Prostate gland (tissue), 2 donors: ENCODE measurements around the gene FCN1. TPM values are rescaled to one million over a fixed set of nuclear protein-coding genes. Genes with fewer than 3 reads are reported as not detected.

Experiments
- DNase-seq: peaks from one replicate; pipeline ENCODE4 v3.0.0-alpha.2; 2019; ENCODE audit warnings: low spot score
- H3K27ac ChIP-seq, 2 donors: fragments of 200-600 bp; sonication (generic); 2 replicates each; pipeline ENCODE4 v1.5.1; 2017 to 2019
- H3K27me3 ChIP-seq: fragments of 200-600 bp; sonication (generic); replicated peaks from 2 replicates; pipeline ENCODE4 v1.5.1; 2019; ENCODE audit not compliant: insufficient read depth
- H3K36me3 ChIP-seq, 2 donors: fragments of 200-600 bp; sonication (generic); 1 replicate in 1 of 2; 2 replicates in 1 of 2; pipeline versions ENCODE4 v1.5.1 to v1.8.1; 2017 to 2019
- H3K4me1 ChIP-seq: fragments of 200-600 bp; sonication (generic); replicated peaks from 2 replicates; pipeline ENCODE4 v1.5.1; 2019
- H3K4me3 ChIP-seq, 2 donors: fragments of 200-600 bp; sonication (generic); 2 replicates each; pipeline ENCODE4 v1.5.1; 2017 to 2019
- H3K9me3 ChIP-seq: fragments of 200-600 bp; sonication (generic); 2 replicates; pipeline ENCODE4 v1.5.1; 2017
- POLR2A ChIP-seq: fragments of 450-650 bp; IDR thresholded peaks from one replicate; pipeline ENCODE4 v1.6.1; 2016; ENCODE audit warnings: antibody characterized with exemption, mild to moderate bottlenecking
- POLR2AphosphoS5 ChIP-seq: sonication (generic); formaldehyde crosslinking; IDR thresholded peaks from one replicate; pipeline ENCODE4 v1.6.1; 2017; ENCODE audit warnings: antibody characterized with exemption
- WGBS: methylation state at CpG from one replicate; pipeline ENCODE4 v1.1.5; 2018; 5-methylcytosine and 5-hydroxymethylcytosine counted together
- intact Hi-C: fragments of 100-400 bp; cut with DNase I; formaldehyde crosslinking; loops from one replicate; pipeline ENCODE4 v1.14.2; 2022
- total RNA-seq, 2 donors: library from RNA; depleted of rRNA; stranded (reverse); fragments of >200 nt; gene quantifications; one replicate each; pipeline ENCODE4 v1.1.0, GENCODE V29; 2016
- TF ChIP-seq, protein P1 (sequence below), 4 experiments: fragments of 200-600 bp in 2 of 4; fragments of 450-650 bp in 2 of 4; sonication (generic) in 2 of 4; IDR thresholded peaks; 1 replicate in 3 of 4; 2 replicates in 1 of 4; pipeline ENCODE4 v1.5.1; 2016 to 2019; ENCODE audit warnings: antibody characterized with exemption in 4 of 4, mild to moderate bottlenecking in 2 of 4, moderate library complexity in 2 of 4

Gene FCN1
- total RNA-seq, 2 donors from 2014 or later = 0.23 to 0.34 TPM

DNA sequence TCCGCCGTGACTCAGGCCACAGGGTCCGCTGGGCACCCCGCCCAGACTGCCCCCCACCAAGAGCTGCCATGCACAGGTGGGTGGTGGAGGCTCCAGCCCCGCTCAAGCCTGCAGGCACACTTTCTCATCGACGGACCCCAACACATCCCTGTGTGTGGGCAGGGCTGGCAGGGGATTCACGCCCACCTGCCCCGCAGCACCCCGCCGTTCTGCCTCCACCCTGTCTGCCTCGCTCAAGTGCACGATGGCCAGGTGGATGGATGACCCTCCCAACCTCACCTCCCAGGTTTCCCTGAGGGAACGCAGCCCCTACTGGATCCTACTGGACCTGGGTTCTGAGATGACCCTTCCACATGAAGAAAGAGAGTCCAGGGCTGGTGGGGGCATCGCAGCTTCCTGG is 26.1 kb upstream of the FCN1 start:
- H3K9me3 ChIP-seq = no peaks in the 10 kb centered on the region
- no peak overlapping the region for H3K4me3 ChIP-seq
- no peak overlapping the region for H3K27ac ChIP-seq
- no peaks in the 10 kb centered on the region for H3K4me1 ChIP-seq
- intact Hi-C loops = no loop called here
- no peak for TF ChIP-seq POLR2AphosphoS5
- TF ChIP-seq, protein P1, sequence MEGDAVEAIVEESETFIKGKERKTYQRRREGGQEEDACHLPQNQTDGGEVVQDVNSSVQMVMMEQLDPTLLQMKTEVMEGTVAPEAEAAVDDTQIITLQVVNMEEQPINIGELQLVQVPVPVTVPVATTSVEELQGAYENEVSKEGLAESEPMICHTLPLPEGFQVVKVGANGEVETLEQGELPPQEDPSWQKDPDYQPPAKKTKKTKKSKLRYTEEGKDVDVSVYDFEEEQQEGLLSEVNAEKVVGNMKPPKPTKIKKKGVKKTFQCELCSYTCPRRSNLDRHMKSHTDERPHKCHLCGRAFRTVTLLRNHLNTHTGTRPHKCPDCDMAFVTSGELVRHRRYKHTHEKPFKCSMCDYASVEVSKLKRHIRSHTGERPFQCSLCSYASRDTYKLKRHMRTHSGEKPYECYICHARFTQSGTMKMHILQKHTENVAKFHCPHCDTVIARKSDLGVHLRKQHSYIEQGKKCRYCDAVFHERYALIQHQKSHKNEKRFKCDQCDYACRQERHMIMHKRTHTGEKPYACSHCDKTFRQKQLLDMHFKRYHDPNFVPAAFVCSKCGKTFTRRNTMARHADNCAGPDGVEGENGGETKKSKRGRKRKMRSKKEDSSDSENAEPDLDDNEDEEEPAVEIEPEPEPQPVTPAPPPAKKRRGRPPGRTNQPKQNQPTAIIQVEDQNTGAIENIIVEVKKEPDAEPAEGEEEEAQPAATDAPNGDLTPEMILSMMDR (IDR thresholded peaks at IDR 0.05) = no peak
- TF ChIP-seq POLR2A = no peak
- H3K36me3 ChIP-seq = no peaks in the 10 kb centered on the region
- H3K27me3 ChIP-seq = peaks cover 4% of the 10 kb centered on the region
- 80% methylated on average over 15 of the region's 15 CpGs for WGBS
- no peak for DNase-seq

DNA sequence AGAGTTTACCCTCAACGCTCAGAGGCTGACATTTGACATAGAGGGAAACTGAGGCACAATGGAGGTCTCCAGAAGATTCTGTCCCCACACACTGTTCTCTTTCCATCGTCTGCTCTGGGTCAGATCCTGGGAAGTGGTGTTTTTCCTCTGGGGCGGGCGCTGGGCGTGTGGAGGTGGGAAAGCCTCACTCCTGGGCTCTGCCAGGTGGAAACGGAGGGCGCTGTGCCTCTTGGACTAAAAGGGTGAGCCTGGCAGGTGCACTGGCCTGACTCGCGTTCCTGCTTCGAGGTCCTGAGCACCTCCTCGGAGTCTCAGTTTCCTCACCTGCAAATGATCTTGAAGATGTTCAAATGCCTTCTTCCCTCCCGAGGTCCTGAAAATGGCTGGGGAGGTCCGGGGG is 25.7 kb upstream of the FCN1 start:
- H3K27me3 ChIP-seq = peaks cover 4% of the 10 kb centered on the region

DNA sequence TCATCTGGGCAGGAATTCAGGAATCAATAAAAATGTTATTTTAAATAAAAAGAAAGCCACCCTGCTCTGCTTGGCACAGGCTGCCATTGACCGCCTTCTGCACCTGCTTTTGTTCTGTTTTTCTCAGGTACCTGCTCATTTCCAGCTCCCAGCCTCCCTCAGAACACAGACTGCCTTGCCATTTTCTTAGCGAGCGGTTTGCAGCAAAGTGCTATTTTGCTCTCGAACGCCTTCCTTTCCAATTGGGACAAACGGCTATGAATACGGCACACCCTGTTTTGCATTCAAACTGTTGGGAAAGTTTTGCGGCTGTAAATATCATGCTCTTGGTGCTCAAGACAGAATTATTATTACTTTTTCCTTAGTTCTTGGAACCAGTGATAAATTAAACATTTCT is 25.1 kb upstream of the FCN1 start:
- no peak overlapping the region for H3K4me3 ChIP-seq
- no peaks in the 10 kb centered on the region for H3K4me1 ChIP-seq
- no peak for TF ChIP-seq POLR2A
- TF ChIP-seq, protein P1 (IDR thresholded peaks at IDR 0.05) = no peak
- no peak for TF ChIP-seq POLR2AphosphoS5
- no peak for DNase-seq
- no peaks in the 10 kb centered on the region for H3K9me3 ChIP-seq
- H3K36me3 ChIP-seq = no peaks in the 10 kb centered on the region
- intact Hi-C loops = no loop called here
- WGBS = 13% methylated on average over 8 of the region's 8 CpGs
- no peak overlapping the region for H3K27ac ChIP-seq
- peaks cover 4% of the 10 kb centered on the region for H3K27me3 ChIP-seq

More for the DNA sequence above, 25.7 kb upstream of the FCN1 start:
- WGBS = 86% methylated on average over 13 of the region's 13 CpGs
- no peak overlapping the region for H3K4me3 ChIP-seq
- H3K9me3 ChIP-seq = no peaks in the 10 kb centered on the region
- no peak for TF ChIP-seq POLR2AphosphoS5
- TF ChIP-seq POLR2A = no peak
- TF ChIP-seq, protein P1 (IDR thresholded peaks at IDR 0.05) = no peak
- no peaks in the 10 kb centered on the region for H3K4me1 ChIP-seq
- no peaks in the 10 kb centered on the region for H3K36me3 ChIP-seq
- no peak overlapping the region for H3K27ac ChIP-seq
- DNase-seq = no peak
- intact Hi-C loops = no loop called here

DNA sequence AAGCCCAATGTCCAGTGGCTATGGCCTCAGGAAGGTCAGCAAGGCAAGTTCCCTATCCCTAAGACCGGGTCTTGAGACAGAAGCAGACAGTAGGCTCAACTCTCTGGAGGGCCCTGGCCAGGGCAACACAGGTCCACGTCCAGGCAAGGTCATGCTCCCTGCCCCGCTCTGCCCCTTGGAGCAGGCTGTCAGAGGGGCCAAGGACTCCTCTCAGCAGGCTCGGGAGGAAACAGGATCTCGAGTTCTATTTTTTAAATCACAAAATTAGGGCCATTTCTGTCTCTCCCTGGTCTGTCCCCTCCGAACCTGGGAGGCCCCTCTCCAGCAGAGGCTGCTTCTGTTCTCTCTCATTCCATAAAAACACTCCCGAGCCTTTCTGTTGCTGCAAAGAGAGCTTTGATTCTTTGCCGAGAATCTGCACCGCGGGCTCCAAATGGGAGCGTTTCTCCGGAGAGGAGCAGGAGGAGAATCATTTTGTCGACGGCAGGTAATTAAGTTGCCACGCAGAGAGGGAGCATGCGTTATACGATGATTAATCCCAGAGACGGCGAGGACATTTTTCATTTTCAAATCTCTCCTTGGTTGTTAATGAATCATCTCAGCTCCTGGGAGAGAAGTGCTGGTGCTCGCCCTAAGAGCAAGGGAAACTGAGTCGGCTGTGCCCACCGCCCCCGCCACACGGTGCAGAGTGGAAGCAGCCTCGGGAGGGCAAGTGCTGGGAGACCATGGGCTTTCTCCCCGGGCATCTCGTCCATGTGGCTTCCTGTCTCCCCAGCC is 24.5 kb upstream of the FCN1 start:
- Histone ChIP-seq H3K36me3 (no peaks in the 10 kb centered on the region), H3K27ac (no peak overlapping the region), H3K4me3 (no peak overlapping the region), H3K9me3 (no peaks in the 10 kb centered on the region), H3K4me1 (no peaks in the 10 kb centered on the region), H3K27me3 (peaks cover 4% of the 10 kb centered on the region)
- DNase-seq = no peak
- intact Hi-C loops = no loop called here
- 32% methylated on average over 27 of the region's 27 CpGs for WGBS
- TF ChIP-seq, protein P1 (IDR thresholded peaks at IDR 0.05) = no peak
- TF ChIP-seq POLR2AphosphoS5 (no peak), POLR2A (no peak)
